CD14-positive monocyte (primary cell): ENCODE results near the gene ATPAF2. TPM values are rescaled to one million over a fixed set of nuclear protein-coding genes. Genes with fewer than 3 reads are reported as not detected.
A peak's percentile ranks its signal among the peaks of the same experiment; 100 is the strongest.

Experiments used
- DNase-seq, 3 donors: peaks; one replicate each; pipeline ENCODE4 v3.0.0-alpha.2; 2011 to 2022
- H2AFZ ChIP-seq: 2 replicates; pipeline ENCODE4 v1.6.0; 2012; ENCODE audit warnings: mild to moderate bottlenecking, low read depth, low read length, inconsistent platforms; ENCODE audit not compliant: insufficient read depth, poor library complexity, severe bottlenecking
- H3K27ac ChIP-seq, 2 donors: 1 replicate in 1 of 2; 2 replicates in 1 of 2; pipeline ENCODE4 v1.5.1; 2012 to 2013; ENCODE audit warnings: low read length in 2 of 2, control low read depth in 1 of 2, inconsistent platforms in 1 of 2, low read depth in 1 of 2, mild to moderate bottlenecking in 1 of 2
- H3K27me3 ChIP-seq, 2 donors: one replicate each; pipeline versions ENCODE4 v1.6.0 to v1.6.1; 2011 to 2013; ENCODE audit warnings: low read length in 2 of 2; ENCODE audit not compliant: control insufficient read depth in 2 of 2, insufficient read depth in 2 of 2
- H3K36me3 ChIP-seq, 2 donors: replicated peaks in 1 of 2; 1 replicate in 1 of 2; 2 replicates in 1 of 2; pipeline versions ENCODE4 v1.5.1 to v1.6.1; 2012 to 2013; ENCODE audit warnings: low read length in 2 of 2, control low read depth in 1 of 2, inconsistent platforms in 1 of 2, mild to moderate bottlenecking in 1 of 2; ENCODE audit not compliant: insufficient read depth in 2 of 2, control insufficient read depth in 1 of 2
- H3K4me1 ChIP-seq, 2 donors: 1 replicate in 1 of 2; 2 replicates in 1 of 2; pipeline versions ENCODE4 v1.5.1 to v1.6.1; 2012 to 2013; ENCODE audit warnings: low read length in 2 of 2, control low read depth in 1 of 2, inconsistent platforms in 1 of 2, mild to moderate bottlenecking in 1 of 2, moderate library complexity in 1 of 2; ENCODE audit not compliant: insufficient read depth in 2 of 2, control insufficient read depth in 1 of 2
- H3K4me2 ChIP-seq: replicated peaks from 2 replicates; pipeline ENCODE3; 2012; ENCODE audit warnings: low read length, moderate library complexity, mild to moderate bottlenecking; ENCODE audit not compliant: poor library complexity, severe bottlenecking; ENCODE audit errors: extremely low read depth
- H3K4me3 ChIP-seq, 3 experiments: fragments of 200-600 bp in 1 of 3; sonication (generic) in 1 of 3; replicated peaks in 1 of 3; 1 replicate in 2 of 3; 2 replicates in 1 of 3; pipeline ENCODE4 v1.5.1; 2011 to 2013; ENCODE audit warnings: low read length in 3 of 3, mild to moderate bottlenecking in 3 of 3, control low read depth in 2 of 3, low read depth in 2 of 3, inconsistent platforms in 1 of 3, moderate library complexity in 1 of 3
- H3K79me2 ChIP-seq: 2 replicates; pipeline ENCODE4 v1.6.0; 2012; ENCODE audit warnings: mild to moderate bottlenecking, control low read depth, inconsistent platforms, low read length, moderate library complexity; ENCODE audit not compliant: insufficient read depth
- H3K9ac ChIP-seq: 2 replicates; pipeline ENCODE4 v1.6.0; 2017; ENCODE audit warnings: low read length, mild to moderate bottlenecking; ENCODE audit not compliant: insufficient read depth, poor library complexity, severe bottlenecking
- H3K9me3 ChIP-seq, 2 donors: replicated peaks in 1 of 2; 1 replicate in 1 of 2; 2 replicates in 1 of 2; pipeline versions ENCODE4 v1.5.1 to v1.6.1; 2012 to 2013; ENCODE audit warnings: low read length in 2 of 2, control low read depth in 1 of 2; ENCODE audit not compliant: control insufficient read depth in 1 of 2, insufficient read depth in 1 of 2
- H4K20me1 ChIP-seq: 2 replicates; pipeline ENCODE4 v1.6.0; 2012; ENCODE audit warnings: mild to moderate bottlenecking, low read length, control low read depth, moderate library complexity; ENCODE audit not compliant: insufficient read depth
- H3K27ac Mint-ChIP-seq, 7 donors: one replicate each; pipeline ENCODE4 v1.8.0; 2020; ENCODE audit warnings: mild to moderate bottlenecking in 7 of 7, mixed read lengths in 7 of 7, moderate library complexity in 6 of 7, inconsistent platforms in 2 of 7
- H3K27me3 Mint-ChIP-seq, 3 donors: one replicate each; pipeline ENCODE4 v1.8.0; 2021 to 2022; ENCODE audit warnings: low read depth in 3 of 3, mild to moderate bottlenecking in 3 of 3, mixed read lengths in 3 of 3, moderate library complexity in 3 of 3, inconsistent platforms in 1 of 3
- H3K36me3 Mint-ChIP-seq, 2 donors: one replicate each; pipeline ENCODE4 v1.8.0; 2020; ENCODE audit warnings: mixed read lengths in 2 of 2, inconsistent platforms in 1 of 2, mild to moderate bottlenecking in 1 of 2
- H3K4me1 Mint-ChIP-seq: one replicate; pipeline ENCODE4 v1.8.0; 2020; ENCODE audit warnings: mild to moderate bottlenecking, mixed read lengths
- H3K4me3 Mint-ChIP-seq, 2 donors: one replicate each; pipeline ENCODE4 v1.8.0; 2020; ENCODE audit warnings: mild to moderate bottlenecking in 2 of 2, mixed read lengths in 2 of 2, moderate library complexity in 1 of 2
- H3K9me3 Mint-ChIP-seq, 7 donors: one replicate each; pipeline ENCODE4 v1.8.0; 2020 to 2022; ENCODE audit warnings: mixed read lengths in 7 of 7, mild to moderate bottlenecking in 6 of 7, moderate library complexity in 6 of 7, inconsistent platforms in 2 of 7
- WGBS: methylation state at CpG from one replicate; pipeline ENCODE4 v1.1.5; 2013; ENCODE audit warnings: missing lambda C conversion rate; ENCODE audit not compliant: insufficient coverage; 5-methylcytosine and 5-hydroxymethylcytosine counted together
- intact Hi-C, 2 donors: fragments of 100-400 bp; cut with micrococcal nuclease; formaldehyde crosslinking; loops; one replicate each; pipeline versions ENCODE4 v1.15.0 to v1.15.1; 2023
- polyA plus RNA-seq, 3 donors: library from polyadenylated mRNA; depleted of rRNA in 1 of 3; unstranded in 2 of 3; stranded (reverse) in 1 of 3; fragments of 300-500 nt in 2 of 3; fragments of >200 nt in 1 of 3; fragmentation: Illumina TruSeq in 2 of 3; gene quantifications; 1 replicate in 2 of 3; 2 replicates in 1 of 3; pipeline ENCODE4 v1.2.3, GENCODE V29; 2012 to 2021
- TF ChIP-seq, protein P1 (sequence below): fragments of 200-600 bp; IDR thresholded peaks from one replicate; pipeline ENCODE4 v1.8.0; 2022; ENCODE audit warnings: antibody characterized with exemption, mild to moderate bottlenecking

Gene ATPAF2
- polyA plus RNA-seq, 3 donors = 41.3 to 50.8 (median 44.9) TPM

DNA sequence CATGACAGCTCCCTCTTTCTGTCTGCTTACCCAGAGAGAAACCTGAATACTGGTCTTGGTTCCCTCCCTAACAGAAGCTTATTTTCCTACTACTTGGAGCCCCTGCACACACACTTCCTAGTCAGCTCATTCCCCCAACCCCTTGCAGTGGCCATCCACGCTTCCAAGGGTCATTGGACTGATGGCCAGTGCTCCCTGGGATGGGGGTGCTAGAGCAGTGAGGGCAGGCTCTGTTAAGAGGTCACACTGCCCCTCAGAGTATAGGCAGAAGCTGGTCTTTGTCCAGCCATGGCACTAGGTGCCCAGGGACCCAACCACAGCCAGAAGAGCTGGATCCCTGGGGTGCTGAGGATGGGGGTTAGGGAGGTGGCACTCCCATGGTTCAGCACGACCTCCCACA is 53.8 kb downstream of the ATPAF2 start:
- H3K4me3 Mint-ChIP-seq = no peak overlapping the region
- H3K27ac ChIP-seq = no peak overlapping the region
- H3K36me3 Mint-ChIP-seq = no peaks in the 10 kb centered on the region
- DNase-seq = no peak
- no peaks in the 10 kb centered on the region for H3K36me3 ChIP-seq
- peaks cover 0 to 6% (median 2%) of the 10 kb centered on the region in 3 donors for H3K27me3 Mint-ChIP-seq
- no peak overlapping the region for H3K9ac ChIP-seq
- 100% methylated on average over 1 of the region's 2 CpGs for WGBS
- intact Hi-C loops = no loop called here
- no peaks in the 10 kb centered on the region for H4K20me1 ChIP-seq
- peaks cover 0 to 3% (median 0%) of the 10 kb centered on the region in 7 donors for H3K9me3 Mint-ChIP-seq
- H3K27me3 ChIP-seq = no peaks in the 10 kb centered on the region
- H2AFZ ChIP-seq = no peak overlapping the region
- H3K27ac Mint-ChIP-seq = peak overlapping the region in 1 of 7 donors; percentile 42
- TF ChIP-seq, protein P1, sequence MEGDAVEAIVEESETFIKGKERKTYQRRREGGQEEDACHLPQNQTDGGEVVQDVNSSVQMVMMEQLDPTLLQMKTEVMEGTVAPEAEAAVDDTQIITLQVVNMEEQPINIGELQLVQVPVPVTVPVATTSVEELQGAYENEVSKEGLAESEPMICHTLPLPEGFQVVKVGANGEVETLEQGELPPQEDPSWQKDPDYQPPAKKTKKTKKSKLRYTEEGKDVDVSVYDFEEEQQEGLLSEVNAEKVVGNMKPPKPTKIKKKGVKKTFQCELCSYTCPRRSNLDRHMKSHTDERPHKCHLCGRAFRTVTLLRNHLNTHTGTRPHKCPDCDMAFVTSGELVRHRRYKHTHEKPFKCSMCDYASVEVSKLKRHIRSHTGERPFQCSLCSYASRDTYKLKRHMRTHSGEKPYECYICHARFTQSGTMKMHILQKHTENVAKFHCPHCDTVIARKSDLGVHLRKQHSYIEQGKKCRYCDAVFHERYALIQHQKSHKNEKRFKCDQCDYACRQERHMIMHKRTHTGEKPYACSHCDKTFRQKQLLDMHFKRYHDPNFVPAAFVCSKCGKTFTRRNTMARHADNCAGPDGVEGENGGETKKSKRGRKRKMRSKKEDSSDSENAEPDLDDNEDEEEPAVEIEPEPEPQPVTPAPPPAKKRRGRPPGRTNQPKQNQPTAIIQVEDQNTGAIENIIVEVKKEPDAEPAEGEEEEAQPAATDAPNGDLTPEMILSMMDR = no peak
- H3K4me2 ChIP-seq = no peak overlapping the region
- H3K79me2 ChIP-seq = no peaks in the 10 kb centered on the region
- H3K4me3 ChIP-seq = no peak overlapping the region
- H3K4me1 ChIP-seq = no peaks in the 10 kb centered on the region
- no peaks in the 10 kb centered on the region for H3K4me1 Mint-ChIP-seq
- H3K9me3 ChIP-seq = no peaks in the 10 kb centered on the region

DNA sequence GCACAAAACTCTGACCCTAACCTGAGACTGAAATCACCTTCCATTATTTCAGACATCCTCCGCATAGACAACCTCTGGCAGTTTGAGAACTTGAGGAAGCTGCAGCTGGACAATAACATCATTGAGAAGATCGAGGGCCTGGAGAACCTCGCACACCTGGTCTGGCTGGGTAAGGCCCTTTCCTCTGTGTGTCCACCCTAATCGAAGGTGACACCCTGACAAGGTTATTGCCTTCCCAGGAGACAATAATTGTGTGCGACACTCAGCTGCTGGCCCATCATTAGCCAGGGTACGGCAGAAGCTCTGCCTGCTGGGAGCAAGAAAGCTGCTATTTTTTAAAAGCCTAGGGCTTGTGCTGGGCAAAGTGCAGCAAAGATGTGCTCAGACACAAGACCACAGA is 55.2 kb downstream of the ATPAF2 start:
- H3K27me3 ChIP-seq = no peaks in the 10 kb centered on the region
- H3K9ac ChIP-seq = no peak overlapping the region
- 94% methylated on average over 6 of the region's 6 CpGs for WGBS
- H3K4me1 Mint-ChIP-seq = peaks cover 9% of the 10 kb centered on the region
- peaks cover 12 to 13% of the 10 kb centered on the region in 2 donors for H3K4me1 ChIP-seq
- H3K4me2 ChIP-seq = no peak overlapping the region
- no peak overlapping the region for H3K27ac Mint-ChIP-seq
- no peaks in the 10 kb centered on the region for H3K9me3 ChIP-seq
- TF ChIP-seq, protein P1 = no peak
- H3K4me3 Mint-ChIP-seq = no peak overlapping the region
- H3K27ac ChIP-seq = no peak overlapping the region
- no peak overlapping the region for H2AFZ ChIP-seq
- H3K79me2 ChIP-seq = no peaks in the 10 kb centered on the region
- no peaks in the 10 kb centered on the region for H3K36me3 ChIP-seq
- intact Hi-C loops = no loop called here
- H3K27me3 Mint-ChIP-seq = peaks cover 0 to 3% (median 2%) of the 10 kb centered on the region in 3 donors
- peaks cover 0 to 3% (median 0%) of the 10 kb centered on the region in 7 donors for H3K9me3 Mint-ChIP-seq
- DNase-seq = no peak
- H3K4me3 ChIP-seq = no peak overlapping the region
- H4K20me1 ChIP-seq = no peaks in the 10 kb centered on the region
- H3K36me3 Mint-ChIP-seq = no peaks in the 10 kb centered on the region
